Ishikawa (cell line): ENCODE results near the gene CACNA1G.

ENCODE experiments used
- EGR1 ChIP-seq: IDR thresholded peaks from 2 replicates; pipeline ENCODE4 v1.6.1; 2012
- EP300 ChIP-seq: IDR thresholded peaks from 2 replicates; pipeline ENCODE4 v1.6.1; 2012; ENCODE audit warnings: borderline replicate concordance
- FOXM1 ChIP-seq: IDR thresholded peaks from 2 replicates; pipeline ENCODE4 v1.6.1; 2012; ENCODE audit warnings: low read depth, borderline replicate concordance
- NFIC ChIP-seq: IDR thresholded peaks from 2 replicates; pipeline ENCODE4 v1.6.1; 2012
- RAD21 ChIP-seq: IDR thresholded peaks from 2 replicates; pipeline ENCODE4 v1.6.1; 2012; ENCODE audit warnings: low read depth
- TCF12 ChIP-seq: IDR thresholded peaks from 2 replicates; pipeline ENCODE4 v1.6.1; 2012; ENCODE audit warnings: low read depth
- YY1 ChIP-seq: IDR thresholded peaks from 2 replicates; pipeline ENCODE4 v1.6.1; 2012; ENCODE audit warnings: low read depth
- ZBTB7A ChIP-seq: IDR thresholded peaks from 2 replicates; pipeline ENCODE4 v1.6.1; 2012; ENCODE audit warnings: low read depth
- TF ChIP-seq, protein P1 (sequence below): IDR thresholded peaks from 2 replicates; pipeline ENCODE4 v1.6.1; 2012; ENCODE audit warnings: low read depth, mild to moderate bottlenecking
- TF ChIP-seq, protein P2 (sequence below): IDR thresholded peaks from 2 replicates; pipeline ENCODE4 v1.6.1; 2012

DNA sequence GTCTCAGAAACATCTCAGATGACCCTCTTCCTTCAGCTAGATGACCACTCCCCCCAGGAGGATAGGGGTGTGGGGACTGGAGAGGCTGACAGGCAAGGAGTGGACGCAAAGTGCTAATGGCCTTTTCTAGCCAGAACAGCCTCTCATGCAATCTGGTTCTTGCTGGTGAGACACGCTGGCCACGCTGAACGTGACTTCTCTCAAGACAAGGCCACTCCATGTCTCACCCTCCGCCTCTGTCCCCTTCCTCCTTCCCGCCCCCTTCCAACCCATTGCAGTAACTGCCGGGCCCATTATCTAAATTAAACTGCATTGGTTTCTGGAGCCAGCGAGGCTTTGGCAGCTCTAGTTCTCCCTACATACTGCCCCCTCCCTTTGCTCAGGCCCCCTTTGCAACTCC, 9.5 kb downstream of the CACNA1G start:
- TF ChIP-seq, protein P1, sequence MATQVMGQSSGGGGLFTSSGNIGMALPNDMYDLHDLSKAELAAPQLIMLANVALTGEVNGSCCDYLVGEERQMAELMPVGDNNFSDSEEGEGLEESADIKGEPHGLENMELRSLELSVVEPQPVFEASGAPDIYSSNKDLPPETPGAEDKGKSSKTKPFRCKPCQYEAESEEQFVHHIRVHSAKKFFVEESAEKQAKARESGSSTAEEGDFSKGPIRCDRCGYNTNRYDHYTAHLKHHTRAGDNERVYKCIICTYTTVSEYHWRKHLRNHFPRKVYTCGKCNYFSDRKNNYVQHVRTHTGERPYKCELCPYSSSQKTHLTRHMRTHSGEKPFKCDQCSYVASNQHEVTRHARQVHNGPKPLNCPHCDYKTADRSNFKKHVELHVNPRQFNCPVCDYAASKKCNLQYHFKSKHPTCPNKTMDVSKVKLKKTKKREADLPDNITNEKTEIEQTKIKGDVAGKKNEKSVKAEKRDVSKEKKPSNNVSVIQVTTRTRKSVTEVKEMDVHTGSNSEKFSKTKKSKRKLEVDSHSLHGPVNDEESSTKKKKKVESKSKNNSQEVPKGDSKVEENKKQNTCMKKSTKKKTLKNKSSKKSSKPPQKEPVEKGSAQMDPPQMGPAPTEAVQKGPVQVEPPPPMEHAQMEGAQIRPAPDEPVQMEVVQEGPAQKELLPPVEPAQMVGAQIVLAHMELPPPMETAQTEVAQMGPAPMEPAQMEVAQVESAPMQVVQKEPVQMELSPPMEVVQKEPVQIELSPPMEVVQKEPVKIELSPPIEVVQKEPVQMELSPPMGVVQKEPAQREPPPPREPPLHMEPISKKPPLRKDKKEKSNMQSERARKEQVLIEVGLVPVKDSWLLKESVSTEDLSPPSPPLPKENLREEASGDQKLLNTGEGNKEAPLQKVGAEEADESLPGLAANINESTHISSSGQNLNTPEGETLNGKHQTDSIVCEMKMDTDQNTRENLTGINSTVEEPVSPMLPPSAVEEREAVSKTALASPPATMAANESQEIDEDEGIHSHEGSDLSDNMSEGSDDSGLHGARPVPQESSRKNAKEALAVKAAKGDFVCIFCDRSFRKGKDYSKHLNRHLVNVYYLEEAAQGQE = no peak
- TF ChIP-seq YY1 (no peak), TCF12 (no peak), ZBTB7A (no peak), RAD21 (no peak), EP300 (no peak), EGR1 (no peak), NFIC (no peak), FOXM1 (no peak)
- TF ChIP-seq, protein P2, sequence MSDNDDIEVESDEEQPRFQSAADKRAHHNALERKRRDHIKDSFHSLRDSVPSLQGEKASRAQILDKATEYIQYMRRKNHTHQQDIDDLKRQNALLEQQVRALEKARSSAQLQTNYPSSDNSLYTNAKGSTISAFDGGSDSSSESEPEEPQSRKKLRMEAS = no peak
